SH-SY5Y (cell line): ENCODE results near the gene GRAP.

Experiments
- GATA2 ChIP-seq: IDR thresholded peaks from 2 replicates; pipeline ENCODE4 v1.6.1; 2011; ENCODE audit warnings: mild to moderate bottlenecking, low read depth, low read length
- GATA3 ChIP-seq: IDR thresholded peaks from 2 replicates; pipeline ENCODE4 v1.6.1; 2011; ENCODE audit warnings: low read depth, mild to moderate bottlenecking, low read length, moderate library complexity

GRCh38 chr17:18996458-18996857 lies 50.3 kb downstream of the GRAP start:
- TF ChIP-seq GATA2 (no peak), GATA3 (no peak)
